Sciatic nerve (tissue), 2 donors: ENCODE data around the gene SLC9A2. TPM values are rescaled to one million over a fixed set of nuclear protein-coding genes. Genes with fewer than 3 reads are reported as not detected.

Experiments
- ATAC-seq: fragments of 200-7000 bp; cut with Tn5 transposase; one replicate; pipeline ENCODE4 v1.9.1; 2020; ENCODE audit warnings: mild to moderate bottlenecking, moderate library complexity
- DNase-seq: peaks from one replicate; pipeline ENCODE4 v3.0.0-alpha.2; 2020; ENCODE audit warnings: low spot score
- intact Hi-C: fragments of 100-400 bp; cut with DNase I; formaldehyde crosslinking; loops from one replicate; pipeline ENCODE4 v1.14.2; 2022
- total RNA-seq: library from RNA; stranded (reverse); fragmentation: NEBNext Ultra II Directional; extraction: Animal tissue kit (Norgen Biotek cat#: 25700); gene quantifications from one replicate; pipeline ENCODE4 v1.2.1, GENCODE V29; 2021
- donor health status: DM: no; HTN: no; CAD: no.
- donor health status: DM: no; HTN: no; CAD: no.

The SLC9A2 gene
- total RNA-seq, 1 donor from 2014 or later, result not detected

DNA sequence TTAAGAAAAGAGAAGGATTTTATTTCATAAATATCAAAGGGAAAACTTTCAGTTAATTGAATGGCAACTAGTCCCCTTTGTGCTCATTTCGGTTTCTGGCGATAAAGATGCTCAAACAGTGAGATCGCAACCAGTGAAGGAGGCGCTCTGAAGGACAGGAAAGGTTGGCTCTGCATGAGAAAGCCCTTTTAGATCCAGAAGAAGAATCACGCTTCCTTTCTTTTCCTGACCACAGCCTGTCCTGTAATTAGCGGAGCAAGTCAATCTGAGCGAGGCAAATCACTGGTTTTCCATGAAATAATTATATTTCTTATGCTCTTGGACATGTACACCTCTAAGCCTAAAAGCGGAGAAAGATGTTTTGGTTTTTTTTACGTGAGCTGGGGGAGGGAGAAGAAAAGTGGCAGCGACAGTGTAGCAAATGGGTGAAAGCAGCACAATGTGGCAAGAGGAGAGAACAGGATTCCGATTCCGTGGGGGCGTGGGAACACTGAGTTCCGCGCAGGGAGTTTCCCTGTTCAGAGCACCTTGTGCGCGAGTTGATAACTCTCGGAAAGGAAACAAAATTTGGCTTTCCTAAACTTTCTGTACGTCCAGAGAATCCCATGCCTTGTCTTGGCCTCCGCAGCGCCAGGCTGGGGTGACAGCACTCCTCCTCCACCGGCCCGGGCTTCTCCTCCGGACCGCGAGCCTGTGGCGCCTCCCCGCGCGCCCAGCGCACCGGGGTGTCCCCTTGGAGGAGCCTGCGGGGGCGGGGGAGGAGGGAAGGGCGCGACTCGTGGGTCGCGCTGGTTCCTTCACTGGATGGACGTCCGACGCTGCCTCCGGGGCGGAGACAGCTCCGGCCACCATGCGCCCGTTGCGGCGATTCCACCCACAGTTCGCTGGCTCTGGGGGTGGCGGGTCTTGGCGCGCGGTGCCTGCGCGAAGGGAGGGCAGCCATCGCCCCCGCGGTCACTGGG lies 620 bp upstream of the SLC9A2 start:
- DNase-seq, result no peak
- intact Hi-C loops, result no loop called here
- peak; percentile 39 for ATAC-seq

DNA sequence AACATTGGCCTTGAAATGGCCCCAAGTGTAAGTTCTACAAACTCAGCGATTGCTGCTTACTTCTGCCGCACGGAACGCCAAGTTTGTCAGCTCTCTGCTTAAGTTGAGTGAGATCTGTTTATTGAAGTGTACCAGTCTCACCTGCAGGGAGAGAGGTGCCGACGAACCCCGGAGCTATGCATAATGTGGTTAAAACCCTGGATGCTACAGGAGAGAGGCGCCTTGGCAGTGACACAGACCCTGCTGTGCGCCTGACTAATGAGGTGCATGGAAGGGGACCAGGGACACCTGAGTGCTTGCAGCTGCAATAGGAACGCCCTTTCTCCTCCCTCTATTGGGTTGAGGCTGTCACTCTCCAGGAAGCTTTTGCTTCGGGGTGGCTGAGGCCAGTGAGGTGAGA lies 979 bp downstream of the SLC9A2 start:
- ATAC-seq (no peak), DNase-seq (no peak)
- intact Hi-C loops, result no loop called here

DNA sequence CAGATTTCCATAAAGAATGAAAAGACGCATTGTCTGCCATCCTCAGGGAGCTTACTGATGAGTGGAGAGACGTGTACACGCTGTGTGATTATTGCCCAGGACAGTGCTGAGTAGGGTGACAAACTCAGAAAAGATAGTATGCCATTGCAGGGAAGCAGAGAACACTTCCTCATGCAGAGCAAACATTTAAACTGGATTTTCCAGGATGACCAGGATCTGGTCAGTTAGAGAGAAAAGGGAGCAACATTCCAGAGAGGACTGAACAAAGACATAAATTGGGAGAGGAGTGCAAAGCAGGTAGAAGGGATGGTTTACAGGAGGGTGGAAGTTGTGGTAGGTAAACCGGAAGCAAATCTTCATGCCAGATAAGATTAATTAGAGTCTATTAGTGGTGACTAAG lies 2.3 kb downstream of the SLC9A2 start:
- no peak for DNase-seq
- intact Hi-C loops, result no loop called here
- no peak for ATAC-seq

DNA sequence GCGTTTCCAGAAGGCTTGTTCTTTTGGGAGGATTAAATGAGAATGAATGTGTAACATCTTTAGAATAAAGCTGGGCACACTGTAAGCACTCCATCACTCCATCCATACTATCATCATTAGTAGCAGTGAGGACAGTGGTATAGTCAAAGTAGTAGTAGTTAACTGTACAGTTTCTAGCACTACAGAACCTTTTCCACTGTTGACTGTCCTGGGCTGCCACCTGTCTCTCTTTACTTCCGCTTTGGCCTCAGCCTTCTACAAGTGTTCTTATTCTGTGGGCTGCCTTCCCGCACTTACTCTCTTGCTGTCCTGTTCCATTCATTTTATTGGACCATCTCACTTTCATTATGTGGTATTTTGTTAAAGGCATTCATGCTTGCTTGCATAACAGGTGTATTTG lies 3.3 kb downstream of the SLC9A2 start:
- intact Hi-C loops, result no loop called here
- DNase-seq (no peak), ATAC-seq (no peak)

DNA sequence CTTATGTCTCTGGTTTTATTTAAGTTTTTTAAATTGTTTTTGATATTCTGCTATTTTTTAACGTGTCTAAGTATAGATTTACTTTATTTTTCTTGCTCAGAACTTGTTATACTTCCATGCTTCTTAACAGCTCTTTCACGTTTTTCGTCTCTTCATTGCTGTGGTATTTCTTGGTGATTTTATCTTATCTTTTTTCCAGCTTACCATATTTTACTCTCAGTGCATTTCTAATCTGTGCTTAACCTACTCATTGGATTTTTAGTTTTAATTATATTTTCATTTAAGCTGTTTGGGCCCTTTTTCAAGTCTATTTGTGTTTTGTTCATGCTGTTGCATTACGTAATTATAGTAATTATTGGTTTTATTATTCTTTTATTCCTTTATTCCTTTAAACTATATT lies 11.1 kb downstream of the SLC9A2 start:
- intact Hi-C loops, result no loop called here
- DNase-seq (no peak), ATAC-seq (no peak)

DNA sequence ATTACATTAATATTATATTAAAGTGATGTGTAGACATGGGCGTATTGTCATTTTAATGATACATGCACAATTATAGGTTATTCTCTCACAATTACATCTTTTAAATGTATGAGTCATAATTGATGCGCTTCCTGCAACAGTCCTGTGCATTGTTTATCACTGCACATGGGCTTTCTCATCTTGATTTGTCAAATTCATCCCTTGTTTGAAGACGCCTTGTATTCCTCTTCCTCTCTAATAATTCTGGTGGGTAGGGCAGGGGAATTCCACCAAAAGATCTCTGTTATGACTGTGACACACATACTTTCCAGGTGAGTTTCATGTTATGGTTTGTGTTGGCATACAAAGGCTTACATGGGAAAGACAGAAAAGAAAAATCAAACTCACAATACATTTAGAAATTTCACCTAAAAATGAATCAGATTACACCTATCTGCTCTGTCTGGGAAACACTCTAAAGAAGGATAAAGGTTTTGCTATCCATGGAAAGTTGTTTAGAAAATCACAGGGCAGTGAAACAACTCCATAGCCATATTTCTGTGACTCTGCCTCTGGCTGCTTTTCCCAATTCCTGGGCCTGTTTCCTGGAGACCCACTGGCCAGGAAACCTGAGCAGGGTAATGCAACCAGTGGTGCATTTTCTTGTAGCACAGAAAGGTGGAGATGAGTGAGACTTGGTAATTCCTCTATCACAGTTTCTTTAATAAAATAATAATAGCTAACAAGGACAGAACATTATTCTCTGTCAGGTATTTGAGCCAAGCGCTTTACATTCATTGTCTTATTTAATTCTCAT lies 13.2 kb downstream of the SLC9A2 start:
- intact Hi-C loops, result no loop called here
- no peak for DNase-seq

DNA sequence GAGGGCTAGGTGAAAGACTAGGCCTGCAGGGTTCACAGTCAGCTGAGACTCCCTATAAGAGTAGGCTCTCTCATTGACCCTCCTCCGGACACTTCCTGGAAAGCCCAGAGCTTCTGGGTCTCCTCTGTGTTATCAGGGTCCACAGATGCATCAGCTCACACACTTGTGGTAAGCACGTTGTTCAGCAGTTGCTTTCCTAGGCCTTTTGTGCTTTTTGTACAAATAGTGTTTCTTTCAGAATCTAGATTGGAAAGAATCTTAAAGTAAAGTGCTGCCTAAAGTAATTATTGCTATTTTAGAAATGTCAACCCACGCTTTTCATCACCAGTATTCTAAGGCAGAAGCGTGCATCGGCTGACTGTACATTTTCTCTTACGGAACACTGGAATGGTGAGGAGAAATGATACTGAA lies 15.5 kb downstream of the SLC9A2 start:
- intact Hi-C loops, result no loop called here
- no peak for DNase-seq
- ATAC-seq, result no peak

More for the DNA sequence above, 13.2 kb downstream of the SLC9A2 start:
- no peak for ATAC-seq

DNA sequence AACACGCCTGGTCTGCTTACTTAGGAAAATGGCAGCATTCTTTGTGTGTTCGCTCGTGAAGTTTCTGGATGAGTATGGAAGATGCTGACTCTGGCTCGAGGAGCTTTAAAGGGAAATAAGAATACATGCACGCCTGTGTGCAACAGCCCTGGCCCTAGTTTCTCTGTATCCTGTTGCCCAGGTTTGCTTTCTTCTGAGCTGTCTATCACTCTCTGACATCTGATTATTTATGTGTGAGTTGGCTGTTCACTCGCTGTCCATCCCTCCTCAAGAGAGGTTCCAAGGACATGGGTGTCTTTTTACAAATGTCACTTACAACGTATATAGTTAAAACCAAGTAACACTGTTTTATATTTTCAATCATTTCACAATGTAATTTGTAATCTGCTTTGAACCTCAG lies 16.0 kb downstream of the SLC9A2 start:
- no peak for ATAC-seq
- DNase-seq, result no peak
- intact Hi-C loops, result no loop called here

DNA sequence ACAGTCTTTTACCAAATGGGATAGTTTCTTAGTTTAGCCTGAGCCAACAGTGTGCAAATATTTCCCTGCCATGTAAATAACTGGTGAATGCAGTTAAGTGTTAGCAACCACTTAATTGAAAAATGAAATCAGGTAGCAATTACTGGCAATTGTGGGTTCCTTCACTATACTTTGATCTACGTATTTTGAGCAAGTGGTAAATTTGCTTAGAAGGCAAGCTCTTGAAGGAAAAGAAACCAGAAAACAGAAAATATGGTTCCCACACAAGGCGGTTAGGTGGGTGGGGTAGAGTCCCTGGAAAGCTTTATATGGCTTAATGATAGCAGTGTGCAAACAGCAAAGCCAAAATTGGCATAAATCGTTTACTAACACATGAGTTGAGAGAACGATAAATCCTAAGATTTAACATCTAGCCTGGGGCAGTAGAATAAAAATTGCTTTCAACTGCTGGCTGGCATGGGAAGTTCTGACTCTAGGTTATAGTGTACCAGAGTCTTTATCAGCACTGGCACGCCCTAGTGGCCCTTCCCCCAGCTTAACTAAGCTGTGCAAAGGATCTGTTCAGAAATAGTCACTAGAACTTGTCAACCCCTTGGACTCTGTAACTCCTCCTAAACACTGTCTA lies 17.0 kb downstream of the SLC9A2 start:
- intact Hi-C loops, result no loop called here
- ATAC-seq (no peak), DNase-seq (no peak)

DNA sequence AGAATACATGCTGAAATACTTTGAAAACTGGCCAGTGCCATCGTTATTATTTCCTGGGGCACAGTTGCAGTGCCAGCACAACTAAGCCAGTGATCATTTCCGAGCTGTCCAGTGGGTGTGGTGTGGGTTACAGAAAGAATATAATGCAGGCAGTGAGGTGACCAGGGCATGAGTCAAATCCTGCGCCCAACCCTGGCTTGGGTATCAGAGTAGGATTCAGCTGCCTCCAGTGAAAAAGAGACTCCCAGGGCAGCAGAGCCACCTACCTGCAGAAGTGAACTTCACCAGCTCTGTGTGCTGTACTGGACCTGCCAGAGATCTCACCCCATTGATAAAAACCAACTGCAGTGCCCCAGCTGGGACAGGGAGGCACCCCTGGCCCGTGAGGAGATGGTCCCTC lies 18.0 kb downstream of the SLC9A2 start:
- ATAC-seq (no peak), DNase-seq (no peak)
- intact Hi-C loops, result no loop called here

DNA sequence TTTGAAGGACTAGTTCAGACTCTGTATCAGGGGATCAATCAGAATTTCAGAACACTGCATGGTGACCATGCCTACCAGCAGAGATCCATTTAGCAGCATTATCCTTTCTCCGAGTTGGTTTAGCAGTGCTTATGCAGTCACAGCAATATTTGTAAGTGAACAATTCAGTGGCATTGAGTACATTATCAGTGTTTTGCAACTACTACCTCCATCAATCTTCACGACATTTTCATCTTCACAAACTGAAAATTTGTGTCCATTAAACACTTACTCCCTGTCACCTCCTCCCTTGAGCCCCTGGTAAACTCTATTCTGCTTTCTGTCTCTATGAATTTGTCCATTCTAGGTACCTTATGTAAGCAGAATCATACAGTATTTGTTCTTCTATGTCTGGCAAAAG lies 20.1 kb downstream of the SLC9A2 start:
- intact Hi-C loops, result no loop called here
- ATAC-seq (no peak), DNase-seq (no peak)

DNA sequence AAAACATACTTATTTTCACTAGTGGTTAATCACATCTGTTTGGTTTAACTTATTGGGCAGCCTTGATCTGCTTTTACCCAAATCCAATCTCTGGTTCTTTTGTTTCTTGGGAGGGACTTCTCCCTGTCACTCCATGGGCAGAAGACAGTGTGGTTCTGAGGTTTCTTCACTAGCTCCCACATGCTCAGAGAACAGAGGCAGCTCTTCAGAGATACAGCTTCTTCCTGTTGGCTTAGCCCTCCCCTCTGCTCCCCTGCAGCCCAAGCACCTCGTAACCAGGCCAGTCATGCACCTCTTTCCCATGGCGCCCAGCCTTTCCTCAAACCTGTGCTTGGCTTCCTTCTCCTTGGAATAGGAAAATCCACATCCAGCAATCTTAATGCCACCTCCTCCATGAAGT lies 32.8 kb downstream of the SLC9A2 start:
- intact Hi-C loops, result no loop called here
- ATAC-seq (no peak), DNase-seq (no peak)

DNA sequence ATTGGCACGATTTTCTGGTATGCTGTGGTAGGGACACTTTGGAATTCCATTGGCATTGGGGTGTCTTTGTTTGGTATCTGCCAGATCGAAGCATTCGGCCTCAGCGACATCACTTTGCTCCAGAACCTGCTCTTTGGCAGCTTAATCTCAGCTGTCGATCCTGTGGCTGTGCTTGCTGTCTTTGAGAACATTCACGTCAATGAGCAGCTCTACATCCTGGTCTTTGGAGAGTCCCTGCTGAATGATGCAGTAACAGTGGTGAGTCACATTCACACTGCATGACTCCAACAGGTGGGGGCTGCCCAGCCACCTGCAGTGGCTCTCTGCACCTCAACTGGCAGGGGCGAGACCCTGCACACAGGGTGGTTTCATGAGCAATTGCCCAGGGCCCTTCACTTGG lies 38.4 kb downstream of the SLC9A2 start:
- intact Hi-C loops, result no loop called here
- DNase-seq, result no peak
- no peak for ATAC-seq

DNA sequence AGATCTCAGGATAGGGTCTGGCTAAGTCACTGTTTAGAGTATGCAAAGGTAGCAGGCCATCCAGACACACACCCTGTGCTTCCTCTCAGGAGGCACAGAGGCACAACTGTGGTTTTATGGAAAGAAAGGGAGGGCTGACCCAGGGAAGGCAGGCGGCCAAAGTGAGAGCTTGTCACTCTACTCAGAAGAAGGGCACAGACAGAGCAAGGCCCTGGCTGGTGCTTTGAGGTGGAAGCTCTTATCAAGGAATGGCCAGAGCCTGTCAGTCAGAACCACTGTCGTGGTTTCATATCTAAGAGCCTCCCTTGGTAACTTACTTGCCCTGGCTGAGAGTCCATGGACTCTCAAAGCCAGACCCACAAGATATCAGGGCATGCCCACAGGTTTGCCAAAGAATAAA lies 40.7 kb downstream of the SLC9A2 start:
- intact Hi-C loops, result loop anchor here (5.0 kb wide), 1 partner anchor 1362 kb away; no protein-coding TSS in a partner anchor
- DNase-seq (no peak), ATAC-seq (no peak)

DNA sequence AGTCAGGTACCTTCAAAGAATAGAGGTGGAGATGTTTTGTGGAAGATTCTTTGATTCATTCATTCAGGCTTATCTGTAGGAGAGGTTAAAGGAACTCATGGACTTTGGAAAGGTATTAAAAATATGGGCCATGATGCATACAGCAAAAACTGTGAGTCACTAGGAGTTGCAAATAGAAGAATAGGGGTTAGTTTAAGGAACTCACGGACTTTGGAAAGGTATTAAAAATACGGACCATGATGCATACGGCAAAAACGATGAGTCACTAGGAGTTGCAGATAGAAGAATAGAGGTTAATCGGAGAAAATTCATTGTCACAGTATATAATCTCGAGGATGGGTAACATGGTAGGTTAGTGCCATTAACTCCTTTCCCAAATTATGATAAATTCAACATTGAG lies 41.2 kb downstream of the SLC9A2 start:
- no peak for ATAC-seq
- no peak for DNase-seq
- intact Hi-C loops, result loop anchor here (5.0 kb wide), 1 partner anchor 1362 kb away; no protein-coding TSS in a partner anchor

DNA sequence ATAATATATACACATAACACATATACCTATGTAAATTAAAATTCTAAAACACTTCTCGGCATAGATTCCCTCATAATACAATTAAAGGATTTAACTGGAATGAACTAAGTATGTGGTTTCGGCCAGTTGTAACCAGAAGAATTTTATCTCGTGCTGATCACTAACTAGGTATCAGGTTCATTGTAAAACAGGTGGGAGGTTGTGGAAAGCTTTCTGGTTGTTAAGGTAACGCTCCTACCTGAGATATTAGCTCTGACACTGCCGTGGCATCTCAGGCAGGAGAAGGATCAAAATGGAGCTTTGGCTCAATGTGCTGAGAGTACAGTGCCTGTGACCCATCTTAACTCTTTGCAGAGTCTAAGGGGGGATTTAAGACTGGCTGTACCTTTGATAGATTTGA lies 42.5 kb downstream of the SLC9A2 start:
- intact Hi-C loops, result loop anchor here (5.0 kb wide), 1 partner anchor 1360 kb away; no protein-coding TSS in a partner anchor
- ATAC-seq (no peak), DNase-seq (no peak)

DNA sequence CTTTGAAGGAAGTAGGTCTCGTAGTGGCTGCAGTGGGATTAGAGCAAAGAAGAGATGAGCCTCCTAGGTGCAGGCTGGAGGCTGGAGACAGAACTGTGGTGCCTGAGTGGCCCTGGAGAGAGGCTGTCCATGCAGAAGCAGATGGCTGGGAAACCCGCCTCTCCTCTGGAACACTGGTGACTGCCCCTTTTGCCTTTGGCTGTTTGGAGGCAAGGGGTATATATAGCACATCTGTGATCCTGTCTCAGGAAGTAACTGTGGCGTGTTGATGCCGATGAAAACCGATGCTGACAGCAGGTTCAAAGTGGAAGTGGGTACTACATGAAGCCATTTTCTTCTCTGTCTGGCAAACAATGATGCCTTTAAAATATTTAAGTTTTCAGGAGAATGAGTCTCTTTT lies 43.5 kb downstream of the SLC9A2 start:
- intact Hi-C loops, result loop anchor here (5.0 kb wide), 1 partner anchor 1359 kb away; no protein-coding TSS in a partner anchor
- no peak for DNase-seq
- ATAC-seq, result no peak

DNA sequence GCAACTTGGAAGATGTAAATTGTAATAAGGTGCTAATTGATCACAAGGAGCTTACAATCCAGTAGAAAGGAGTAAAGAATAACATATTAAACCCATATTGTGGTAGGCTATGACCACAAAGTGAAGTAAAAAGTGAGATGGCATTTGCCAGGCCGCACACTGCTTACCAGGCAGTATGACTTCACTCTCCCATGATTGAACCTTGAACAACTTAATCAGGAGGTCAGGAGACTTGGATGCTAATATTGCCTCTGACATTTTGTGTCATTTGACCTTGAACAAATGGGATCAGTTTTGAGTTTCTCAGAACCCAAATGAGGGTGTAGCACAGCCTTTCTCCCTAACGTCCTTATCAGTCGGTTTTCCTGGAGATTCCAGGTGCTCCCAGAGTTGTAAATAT lies 44.0 kb downstream of the SLC9A2 start:
- intact Hi-C loops, result loop anchor here (5.0 kb wide), 1 partner anchor 1359 kb away; no protein-coding TSS in a partner anchor
- ATAC-seq, result no peak
- no peak for DNase-seq

DNA sequence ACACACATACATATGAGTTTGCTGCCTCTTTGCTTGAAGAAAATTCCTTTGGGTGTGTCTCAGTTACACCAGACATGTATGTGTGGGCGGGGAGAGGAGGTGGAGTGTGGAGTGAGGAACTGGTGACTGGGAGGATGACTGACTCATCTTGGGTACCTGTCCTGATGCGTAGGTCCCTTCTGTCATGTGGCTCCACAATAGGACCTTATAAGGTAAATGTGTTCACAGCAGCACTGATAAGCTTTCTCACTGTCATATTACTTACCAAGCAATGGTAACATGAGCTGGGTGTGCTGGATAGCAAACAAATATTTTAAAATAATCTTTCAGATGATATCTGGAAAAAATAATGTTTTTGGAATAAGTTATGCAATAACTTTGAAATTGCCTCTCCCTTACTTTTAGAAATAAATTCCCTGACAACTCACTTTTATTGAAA lies 45.1 kb downstream of the SLC9A2 start:
- DNase-seq (no peak), ATAC-seq (no peak)
- intact Hi-C loops, result loop anchor here (5.0 kb wide), 1 partner anchor 1358 kb away; no protein-coding TSS in a partner anchor
